ENCODE data around the gene MRPL37. TPM values are rescaled to one million over a fixed set of nuclear protein-coding genes. Genes with fewer than 3 reads are reported as not detected.

The MRPL37 gene
- total RNA-seq, 2 experiments from 2014 or later, result 24.0 to 24.4 TPM

DNA sequence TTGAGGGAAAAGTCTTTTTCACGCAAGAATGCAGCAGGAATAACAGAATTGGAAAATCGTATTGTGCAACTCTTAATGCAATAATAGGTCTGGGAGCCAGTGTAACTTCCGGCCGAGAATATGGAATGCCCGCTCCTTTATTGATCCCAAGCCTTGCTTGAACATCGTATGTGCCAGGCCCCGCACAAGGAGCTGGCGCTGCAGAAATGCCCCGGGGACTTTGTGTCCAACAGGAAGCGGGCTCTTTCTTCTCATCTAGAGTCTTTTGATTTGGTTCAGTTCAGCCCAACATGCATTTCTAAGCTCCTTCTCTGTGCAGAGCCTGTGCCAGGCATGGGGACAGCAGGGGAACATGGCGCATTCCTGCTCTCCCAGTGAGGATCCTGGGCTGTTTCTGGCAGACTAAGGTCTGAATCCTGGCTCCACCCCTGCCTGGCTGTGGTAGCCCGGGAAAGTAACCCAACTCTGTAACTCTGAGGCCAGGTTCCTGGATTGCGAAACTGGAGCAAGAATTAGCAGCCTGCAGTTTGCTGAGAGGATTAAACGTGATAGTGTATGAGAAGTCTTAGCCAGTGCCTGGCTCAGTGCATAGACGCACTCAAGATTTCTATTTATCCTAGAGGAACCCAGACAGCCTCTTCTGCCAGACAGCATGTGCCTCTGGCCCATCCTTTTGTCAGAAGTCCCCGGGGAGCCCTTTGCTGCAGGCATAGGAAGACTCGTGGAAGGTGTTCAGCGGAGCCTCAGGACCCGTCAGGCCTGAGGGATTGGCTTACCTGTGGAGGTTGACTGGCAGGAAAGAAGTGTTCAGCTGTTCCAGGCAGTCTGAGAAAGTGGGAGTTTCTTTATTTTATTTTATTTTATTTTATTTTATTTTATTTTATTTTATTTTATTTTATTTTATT lies 46.2 kb upstream of the MRPL37 start:
- ATAC-seq (ENCODE audit: poor library complexity), result no peak
- H3K4me1 ChIP-seq (ENCODE audit: insufficient read depth, low read length), result no peaks in the 10 kb centered on the region
- ChIA-PET POLR2A (no interaction called here), CTCF (interaction anchor here (0.6 kb wide), 1 partner anchor 16 kb away, joined by 3 read pairs; no protein-coding TSS in a partner anchor)
- Mint-ChIP-seq H3K27ac (no peak overlapping the region), H3K9me3 (no peaks in the 10 kb centered on the region), H3K36me3 (ENCODE audit: low read depth) (no peaks in the 10 kb centered on the region), H3K27me3 (no peaks in the 10 kb centered on the region), H3K4me1 (ENCODE audit: low read depth) (no peaks in the 10 kb centered on the region), H3K4me3 (no peak overlapping the region)
- H3K27me3 ChIP-seq (ENCODE audit: control insufficient read depth in 1 of 2, insufficient read depth in 2 of 2, low read length in 2 of 2), result no peaks in the 10 kb centered on the region
- no peak overlapping the region for H3K27ac ChIP-seq (ENCODE audit: low read depth in 1 of 2, low read length in 2 of 2)
- H3K36me3 ChIP-seq (ENCODE audit: insufficient read depth, low read length), result no peaks in the 10 kb centered on the region
- H3K4me3 ChIP-seq (ENCODE audit: low read length), result no peak overlapping the region
- H3K9me3 ChIP-seq (ENCODE audit: control insufficient read depth in 1 of 2, insufficient read depth in 1 of 2, low read length in 2 of 2), result no peaks in the 10 kb centered on the region
- TF ChIP-seq, protein P1, sequence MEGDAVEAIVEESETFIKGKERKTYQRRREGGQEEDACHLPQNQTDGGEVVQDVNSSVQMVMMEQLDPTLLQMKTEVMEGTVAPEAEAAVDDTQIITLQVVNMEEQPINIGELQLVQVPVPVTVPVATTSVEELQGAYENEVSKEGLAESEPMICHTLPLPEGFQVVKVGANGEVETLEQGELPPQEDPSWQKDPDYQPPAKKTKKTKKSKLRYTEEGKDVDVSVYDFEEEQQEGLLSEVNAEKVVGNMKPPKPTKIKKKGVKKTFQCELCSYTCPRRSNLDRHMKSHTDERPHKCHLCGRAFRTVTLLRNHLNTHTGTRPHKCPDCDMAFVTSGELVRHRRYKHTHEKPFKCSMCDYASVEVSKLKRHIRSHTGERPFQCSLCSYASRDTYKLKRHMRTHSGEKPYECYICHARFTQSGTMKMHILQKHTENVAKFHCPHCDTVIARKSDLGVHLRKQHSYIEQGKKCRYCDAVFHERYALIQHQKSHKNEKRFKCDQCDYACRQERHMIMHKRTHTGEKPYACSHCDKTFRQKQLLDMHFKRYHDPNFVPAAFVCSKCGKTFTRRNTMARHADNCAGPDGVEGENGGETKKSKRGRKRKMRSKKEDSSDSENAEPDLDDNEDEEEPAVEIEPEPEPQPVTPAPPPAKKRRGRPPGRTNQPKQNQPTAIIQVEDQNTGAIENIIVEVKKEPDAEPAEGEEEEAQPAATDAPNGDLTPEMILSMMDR (IDR thresholded peaks at IDR 0.05), result no peak
- DNase-seq, result no peak
- intact Hi-C loops (cut with DNase I, micrococcal nuclease), result no loop called here

DNA sequence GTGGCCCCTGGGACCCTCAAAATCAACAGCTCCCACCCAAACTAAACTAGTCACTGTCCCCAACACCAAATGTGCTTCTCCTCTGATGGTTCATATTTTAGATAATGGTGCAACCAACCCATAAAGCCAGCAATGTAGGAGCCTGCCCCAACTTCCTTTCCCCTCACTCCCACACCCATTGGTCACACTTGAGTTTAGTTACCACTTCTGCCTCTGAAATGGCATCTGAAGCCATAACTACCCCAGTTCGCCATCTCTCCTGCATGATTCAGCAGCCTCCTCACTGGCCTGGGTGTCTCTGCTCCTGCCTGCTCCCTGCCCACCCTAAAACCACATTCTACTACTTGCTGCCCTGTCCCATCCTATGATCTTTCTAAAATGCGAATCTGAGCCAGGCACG lies 43.8 kb upstream of the MRPL37 start:
- DNase-seq (no peak), ATAC-seq (ENCODE audit: poor library complexity) (no peak)
- POLR2A ChIA-PET, result no interaction called here
- no peaks in the 10 kb centered on the region for H3K4me1 ChIP-seq (ENCODE audit: insufficient read depth, low read length)
- Mint-ChIP-seq H3K4me3 (no peak overlapping the region), H3K27ac (no peak overlapping the region), H3K4me1 (ENCODE audit: low read depth) (no peaks in the 10 kb centered on the region), H3K36me3 (ENCODE audit: low read depth) (no peaks in the 10 kb centered on the region), H3K9me3 (no peaks in the 10 kb centered on the region), H3K27me3 (no peaks in the 10 kb centered on the region)
- H3K27ac ChIP-seq (ENCODE audit: low read depth in 1 of 2, low read length in 2 of 2), result no peak overlapping the region
- no peaks in the 10 kb centered on the region for H3K27me3 ChIP-seq (ENCODE audit: control insufficient read depth in 1 of 2, insufficient read depth in 2 of 2, low read length in 2 of 2)
- intact Hi-C loops (cut with DNase I, micrococcal nuclease), result loop anchor here in 1 of 2 experiments (2.0 kb wide), 1 partner anchor 19 kb away; no protein-coding TSS in a partner anchor
- no peak overlapping the region for H3K4me3 ChIP-seq (ENCODE audit: low read length)
- CTCF ChIA-PET, result no interaction called here
- no peaks in the 10 kb centered on the region for H3K9me3 ChIP-seq (ENCODE audit: control insufficient read depth in 1 of 2, insufficient read depth in 1 of 2, low read length in 2 of 2)
- TF ChIP-seq, protein P1 (IDR thresholded peaks at IDR 0.05), result no peak
- no peaks in the 10 kb centered on the region for H3K36me3 ChIP-seq (ENCODE audit: insufficient read depth, low read length)

DNA sequence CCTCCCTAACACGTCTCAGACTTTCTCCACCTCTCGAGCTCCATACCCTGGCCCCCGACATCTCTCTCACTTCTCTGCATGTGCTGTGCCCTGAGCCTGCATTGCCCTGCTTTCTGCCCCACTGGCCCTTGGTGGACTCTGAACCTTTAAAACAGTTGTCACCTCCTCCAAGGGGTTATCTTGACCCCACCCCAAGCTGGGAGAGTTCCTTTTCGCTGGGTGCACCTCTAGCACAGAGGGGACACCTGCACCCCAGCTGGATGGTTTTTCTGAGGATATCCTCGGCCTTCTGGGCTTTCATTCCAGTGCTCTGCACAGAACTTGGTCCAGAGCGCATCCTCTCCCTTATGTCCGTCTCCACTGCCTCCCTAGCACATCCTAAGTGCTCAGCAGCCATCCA lies 43.0 kb upstream of the MRPL37 start:
- no peaks in the 10 kb centered on the region for H3K9me3 ChIP-seq (ENCODE audit: control insufficient read depth in 1 of 2, insufficient read depth in 1 of 2, low read length in 2 of 2)
- CTCF ChIA-PET, result no interaction called here
- POLR2A ChIA-PET, result no interaction called here
- H3K27me3 ChIP-seq (ENCODE audit: control insufficient read depth in 1 of 2, insufficient read depth in 2 of 2, low read length in 2 of 2), result no peaks in the 10 kb centered on the region
- no peaks in the 10 kb centered on the region for H3K4me1 ChIP-seq (ENCODE audit: insufficient read depth, low read length)
- intact Hi-C loops (cut with DNase I, micrococcal nuclease), result loop anchor here in 1 of 2 experiments (2.0 kb wide), 1 partner anchor 18 kb away; no protein-coding TSS in a partner anchor
- H3K27ac ChIP-seq (ENCODE audit: low read depth in 1 of 2, low read length in 2 of 2), result no peak overlapping the region
- H3K36me3 ChIP-seq (ENCODE audit: insufficient read depth, low read length), result no peaks in the 10 kb centered on the region
- H3K4me3 Mint-ChIP-seq, result no peak overlapping the region
- ATAC-seq (ENCODE audit: poor library complexity) (no peak), DNase-seq (no peak)
- H3K27me3 Mint-ChIP-seq, result no peaks in the 10 kb centered on the region
- TF ChIP-seq, protein P1 (IDR thresholded peaks at IDR 0.05), result no peak
- no peaks in the 10 kb centered on the region for H3K9me3 Mint-ChIP-seq
- no peak overlapping the region for H3K4me3 ChIP-seq (ENCODE audit: low read length)
- H3K36me3 Mint-ChIP-seq (ENCODE audit: low read depth), result no peaks in the 10 kb centered on the region
- H3K27ac Mint-ChIP-seq, result no peak overlapping the region
- H3K4me1 Mint-ChIP-seq (ENCODE audit: low read depth), result no peaks in the 10 kb centered on the region

Data from CD4-positive, alpha-beta T cell (primary cell).